Measurements from ENCODE around the gene CPTP. TPM values are rescaled to one million over a fixed set of nuclear protein-coding genes. Genes with fewer than 3 reads are reported as not detected.

The CPTP gene
- total and polyA plus RNA-seq, 2 of the 13 experiments (the other 11 are each of a cell fraction or from before 2014, with no cell fraction given): 5.5 to 9.3 TPM

- TF ChIP-seq CENPX (CRISPR knock-in tag; IDR thresholded peaks at IDR 0.05): no peak
- TF ChIP-seq FOSL1 (CRISPR knock-in tag; IDR thresholded peaks at IDR 0.05; ENCODE audit: borderline replicate concordance): no peak
- TF ChIP-seq PHF20 (CRISPR knock-in tag; IDR thresholded peaks at IDR 0.05): peak; percentile 23; the same call in 1 of the 2 replicates
- peak; percentile 95 for TF ChIP-seq ZSCAN25 (CRISPR knock-in tag; IDR thresholded peaks at IDR 0.05)
- peak; percentile 59; the same call in 1 of the 2 replicates for TF ChIP-seq ARNT2 (CRISPR knock-in tag; IDR thresholded peaks at IDR 0.05; ENCODE audit: low read depth)
- TF ChIP-seq HDAC6 (IDR thresholded peaks at IDR 0.05; ENCODE audit: low read depth, low read length): no peak
- no peak for TF ChIP-seq NFKBIZ (CRISPR knock-in tag; IDR thresholded peaks at IDR 0.05)
- TF ChIP-seq TAF15 (IDR thresholded peaks at IDR 0.05; ENCODE audit: low read depth, low read length, poor library complexity, severe bottlenecking): peak; percentile 39
- TF ChIP-seq FOXC1 (CRISPR knock-in tag; IDR thresholded peaks at IDR 0.05; ENCODE audit: borderline replicate concordance): no peak; the same call in 1 of the 2 replicates
- TF ChIP-seq RFXAP (CRISPR knock-in tag; IDR thresholded peaks at IDR 0.05; ENCODE audit: borderline replicate concordance): no peak
- no peak for TF ChIP-seq ZNF784 (CRISPR knock-in tag; IDR thresholded peaks at IDR 0.05; ENCODE audit: borderline replicate concordance)
- no peak for TF ChIP-seq ATRX (CRISPR knock-in tag; IDR thresholded peaks at IDR 0.05; ENCODE audit: borderline replicate concordance)
- 0 out of 2 replicates have a peak, but pooled peaks have one; percentile 26 for TF ChIP-seq ZNF704 (CRISPR knock-in tag; IDR thresholded peaks at IDR 0.05; ENCODE audit: borderline replicate concordance)
- no peak for TF ChIP-seq E2F5 (CRISPR knock-in tag; conservative IDR thresholded peaks at IDR 0.05)
- no peak for TF ChIP-seq ZNF570 (CRISPR knock-in tag; IDR thresholded peaks at IDR 0.05; ENCODE audit: borderline replicate concordance)
- TF ChIP-seq ZNF790 (CRISPR knock-in tag; IDR thresholded peaks at IDR 0.05; ENCODE audit: borderline replicate concordance): no peak
- TF ChIP-seq ZBTB3 (CRISPR knock-in tag; IDR thresholded peaks at IDR 0.05; ENCODE audit: borderline replicate concordance, low read depth): no peak
- no peak for TF ChIP-seq ZBTB43 (CRISPR knock-in tag; conservative IDR thresholded peaks at IDR 0.05)
- TF ChIP-seq HNRNPL (IDR thresholded peaks at IDR 0.05; ENCODE audit: low read depth, low read length): peak; percentile 95
- no peak for TF ChIP-seq ZNF670 (CRISPR knock-in tag; IDR thresholded peaks at IDR 0.05; ENCODE audit: borderline replicate concordance)
- TF ChIP-seq SRY (CRISPR knock-in tag; IDR thresholded peaks at IDR 0.05): no peak
- TF ChIP-seq IRF2 (CRISPR knock-in tag; IDR thresholded peaks at IDR 0.05): peak; percentile 52; the same call in 1 of the 2 replicates
- TF ChIP-seq MEIS2 (CRISPR knock-in tag; IDR thresholded peaks at IDR 0.05): peak; percentile 27
- TF ChIP-seq CBX2 (IDR thresholded peaks at IDR 0.05; ENCODE audit: low read depth, low read length): no peak
- no peak for TF ChIP-seq CBX2 (CRISPR knock-in tag; IDR thresholded peaks at IDR 0.05; ENCODE audit: low read depth)
- TF ChIP-seq ZNF207 (IDR thresholded peaks at IDR 0.05; ENCODE audit: borderline replicate concordance): no peak
- no peak for TF ChIP-seq HOXA7 (CRISPR knock-in tag; IDR thresholded peaks at IDR 0.05)
Measured at GRCh38 chr1:1281533-1282321, 42.9 kb upstream of the CPTP start (continued).
